ENCODE data around the gene ANO1.

DNA sequence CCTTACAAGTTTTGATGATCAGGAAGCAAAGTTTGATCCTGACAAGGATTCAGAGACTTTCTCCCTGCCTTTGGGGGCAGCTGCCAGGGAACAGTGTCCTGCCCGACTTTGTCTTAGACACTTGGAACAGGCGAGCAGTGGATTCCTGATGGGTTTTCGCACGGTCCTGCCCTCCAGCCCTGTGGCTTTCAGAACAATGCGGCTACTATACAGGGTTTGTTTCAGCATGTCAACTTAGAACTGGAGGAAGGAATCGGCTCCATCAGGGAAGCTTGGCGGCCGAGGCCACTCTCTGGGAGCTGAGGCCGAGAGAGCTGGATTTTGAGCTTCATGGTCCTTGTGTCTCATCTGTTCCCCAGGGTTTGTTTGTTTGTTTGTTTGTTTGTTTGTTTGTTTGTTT lies 11.5 kb downstream of the ANO1 start:
- TF ChIP-seq RAD21 (IDR thresholded peaks at IDR 0.05; ENCODE audit: low read length) (no peak), SMC3 (IDR thresholded peaks at IDR 0.05; ENCODE audit: low read depth, low read length) (no peak), TEAD4 (IDR thresholded peaks at IDR 0.05; ENCODE audit: borderline replicate concordance, insufficient read depth) (no peak), FOXM1 (IDR thresholded peaks at IDR 0.05; ENCODE audit: low read depth) (no peak), EP300 (IDR thresholded peaks at IDR 0.05; ENCODE audit: borderline replicate concordance in 1 of 2, low read depth in 1 of 2, low read length in 1 of 2) (no peak), NFIC (IDR thresholded peaks at IDR 0.05; ENCODE audit: borderline replicate concordance) (no peak), RXRA (IDR thresholded peaks at IDR 0.05; ENCODE audit: borderline replicate concordance, low read depth) (no peak), RCOR1 (IDR thresholded peaks at IDR 0.05; ENCODE audit: low read length) (no peak), YY1 (IDR thresholded peaks at IDR 0.05; ENCODE audit: low read depth) (no peak), MEF2A (IDR thresholded peaks at IDR 0.05; ENCODE audit: borderline replicate concordance, low read depth) (no peak), GABPA (IDR thresholded peaks at IDR 0.05; ENCODE audit: low read depth) (no peak), TAF1 (IDR thresholded peaks at IDR 0.05; ENCODE audit: borderline replicate concordance, low read depth, low read length) (no peak)
- TF ChIP-seq, protein P1, sequence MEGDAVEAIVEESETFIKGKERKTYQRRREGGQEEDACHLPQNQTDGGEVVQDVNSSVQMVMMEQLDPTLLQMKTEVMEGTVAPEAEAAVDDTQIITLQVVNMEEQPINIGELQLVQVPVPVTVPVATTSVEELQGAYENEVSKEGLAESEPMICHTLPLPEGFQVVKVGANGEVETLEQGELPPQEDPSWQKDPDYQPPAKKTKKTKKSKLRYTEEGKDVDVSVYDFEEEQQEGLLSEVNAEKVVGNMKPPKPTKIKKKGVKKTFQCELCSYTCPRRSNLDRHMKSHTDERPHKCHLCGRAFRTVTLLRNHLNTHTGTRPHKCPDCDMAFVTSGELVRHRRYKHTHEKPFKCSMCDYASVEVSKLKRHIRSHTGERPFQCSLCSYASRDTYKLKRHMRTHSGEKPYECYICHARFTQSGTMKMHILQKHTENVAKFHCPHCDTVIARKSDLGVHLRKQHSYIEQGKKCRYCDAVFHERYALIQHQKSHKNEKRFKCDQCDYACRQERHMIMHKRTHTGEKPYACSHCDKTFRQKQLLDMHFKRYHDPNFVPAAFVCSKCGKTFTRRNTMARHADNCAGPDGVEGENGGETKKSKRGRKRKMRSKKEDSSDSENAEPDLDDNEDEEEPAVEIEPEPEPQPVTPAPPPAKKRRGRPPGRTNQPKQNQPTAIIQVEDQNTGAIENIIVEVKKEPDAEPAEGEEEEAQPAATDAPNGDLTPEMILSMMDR (IDR thresholded peaks at IDR 0.05): no peak
- TF ChIP-seq, protein P2, sequence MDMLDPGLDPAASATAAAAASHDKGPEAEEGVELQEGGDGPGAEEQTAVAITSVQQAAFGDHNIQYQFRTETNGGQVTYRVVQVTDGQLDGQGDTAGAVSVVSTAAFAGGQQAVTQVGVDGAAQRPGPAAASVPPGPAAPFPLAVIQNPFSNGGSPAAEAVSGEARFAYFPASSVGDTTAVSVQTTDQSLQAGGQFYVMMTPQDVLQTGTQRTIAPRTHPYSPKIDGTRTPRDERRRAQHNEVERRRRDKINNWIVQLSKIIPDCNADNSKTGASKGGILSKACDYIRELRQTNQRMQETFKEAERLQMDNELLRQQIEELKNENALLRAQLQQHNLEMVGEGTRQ (IDR thresholded peaks at IDR 0.05; ENCODE audit: borderline replicate concordance, low read depth, low read length): no peak
